GM12878 (cell line): ENCODE measurements around the gene ARHGEF7. TPM values are rescaled to one million over a fixed set of nuclear protein-coding genes. Genes with fewer than 3 reads are reported as not detected.

Experiments
- ATAC-seq: fragments of 200-7000 bp; cut with Tn5 transposase; 3 replicates; pipeline ENCODE4 v1.9.1; 2020; ENCODE audit warnings: mild to moderate bottlenecking, moderate library complexity
- BruUV-seq: library from RNA; stranded (reverse); fragments of 400-500 nt; replicated peaks from 2 replicates; lab custom pipeline; 2021; lab: Mats Ljungman, UMichigan
- CTCF ChIA-PET: fragments of 300-600 bp; sonication (Branson Sonifier 250); formaldehyde crosslinking; extraction: SDS; loops from one replicate; lab custom pipeline; 2021; ENCODE audit warnings: inconsistent platforms; lab: Yijun Ruan, JAX
- POLR2A ChIA-PET: fragments of 350-600 bp; formaldehyde crosslinking; extraction: SDS; loops from one replicate; lab custom pipeline; 2021; ENCODE audit warnings: inconsistent platforms; lab: Charles Lee
- RAD21 ChIA-PET: fragments of 300-600 bp; sonication (Branson Sonifier 250); formaldehyde crosslinking; loops from one replicate; lab custom pipeline; 2023; ENCODE audit warnings: antibody characterized with exemption; ENCODE audit not compliant: unreplicated experiment; lab: Charles Lee
- SMC1A ChIA-PET: fragments of 300-600 bp; sonication (Branson Sonifier 250); formaldehyde crosslinking; loops from one replicate; lab custom pipeline; 2023; ENCODE audit not compliant: unreplicated experiment, uncharacterized antibody; lab: Charles Lee
- DNase-seq: peaks from one replicate; pipeline ENCODE4 v3.0.0-alpha.2; 2011; ENCODE audit warnings: low read depth, low spot score
- FAIRE-seq: peaks from 3 replicates; lab custom pipeline; 2011; peaks lifted over from hg19 to GRCh38; lab: Jason Lieb, UNC
- H2AFZ ChIP-seq: 2 replicates; pipeline ENCODE4 v1.6.0; 2011; ENCODE audit warnings: low read depth, low read length, control low read depth; ENCODE audit not compliant: control insufficient read depth
- H3K27ac ChIP-seq: 2 replicates; pipeline ENCODE4 v1.5.1; 2011; ENCODE audit warnings: control low read depth; ENCODE audit not compliant: control insufficient read depth, insufficient read depth
- H3K27me3 ChIP-seq, 2 experiments: replicated peaks in 1 of 2; 2 replicates each; pipeline versions ENCODE4 v1.6.0 to v1.6.1; 2011; ENCODE audit warnings: low read length in 1 of 2; ENCODE audit not compliant: control insufficient read depth in 2 of 2, insufficient read depth in 2 of 2
- H3K36me3 ChIP-seq, 2 experiments: 2 replicates each; pipeline ENCODE4 v1.5.1; 2011; ENCODE audit warnings: low read length in 1 of 2; ENCODE audit not compliant: control insufficient read depth in 2 of 2, insufficient read depth in 2 of 2
- H3K4me1 ChIP-seq: 2 replicates; pipeline ENCODE4 v1.6.1; 2011; ENCODE audit warnings: mild to moderate bottlenecking, low read length, moderate library complexity, mixed read lengths; ENCODE audit not compliant: control insufficient read depth, insufficient read depth
- H3K4me2 ChIP-seq: 2 replicates; pipeline ENCODE4 v1.6.0; 2011; ENCODE audit warnings: control low read depth; ENCODE audit not compliant: control insufficient read depth, insufficient read depth
- H3K4me3 ChIP-seq: fragments of 200-600 bp; sonication (generic); 2 replicates; pipeline ENCODE4 v1.5.1; 2016
- H3K79me2 ChIP-seq: 2 replicates; pipeline ENCODE4 v1.6.0; 2011; ENCODE audit warnings: low read length; ENCODE audit not compliant: control insufficient read depth, insufficient read depth
- H3K9ac ChIP-seq: 2 replicates; pipeline ENCODE4 v1.8.0; 2011; ENCODE audit warnings: low read length, control low read depth, mixed read lengths; ENCODE audit not compliant: control insufficient read depth, insufficient read depth
- H3K9me3 ChIP-seq: replicated peaks from 3 replicates; pipeline ENCODE4 v1.5.1; 2011; ENCODE audit warnings: mild to moderate bottlenecking, low read length; ENCODE audit not compliant: control insufficient read depth, insufficient read depth
- H4K20me1 ChIP-seq: 2 replicates; pipeline ENCODE4 v1.6.0; 2011; ENCODE audit not compliant: control insufficient read depth, insufficient read depth
- CBFB ChIP-seq: IDR thresholded peaks from 2 replicates; pipeline ENCODE4 v1.6.1; 2016; ENCODE audit warnings: antibody characterized with exemption, low read depth
- CHD4 ChIP-seq: fragments of 200-600 bp; sonication (generic); IDR thresholded peaks from 2 replicates; pipeline ENCODE4 v1.6.1; 2016; ENCODE audit warnings: mild to moderate bottlenecking
- FOXK2 ChIP-seq: fragments of 450-650 bp; IDR thresholded peaks from 2 replicates; pipeline ENCODE4 v1.6.1; 2017; ENCODE audit warnings: mild to moderate bottlenecking, moderate library complexity
- HDGF ChIP-seq: fragments of 450-650 bp; IDR thresholded peaks from 2 replicates; pipeline ENCODE4 v1.6.1; 2016; ENCODE audit warnings: antibody characterized with exemption
- KAT2A ChIP-seq: conservative IDR thresholded peaks from 2 replicates; pipeline ENCODE4 v1.6.1; 2011; ENCODE audit warnings: low read depth, low read length; ENCODE audit not compliant: control insufficient read depth
- MTA3 ChIP-seq: IDR thresholded peaks from 2 replicates; pipeline ENCODE4 v1.6.1; 2012; ENCODE audit warnings: low read length, inconsistent platforms, borderline replicate concordance
- NR2F1 ChIP-seq: fragments of 450-650 bp; conservative IDR thresholded peaks from 2 replicates; pipeline ENCODE4 v1.6.1; 2017; ENCODE audit warnings: mild to moderate bottlenecking
- POU2F2 ChIP-seq: IDR thresholded peaks from 3 replicates; pipeline ENCODE4 v1.6.1; 2011; ENCODE audit warnings: low read depth, mild to moderate bottlenecking, low read length, borderline replicate concordance
- SMAD5 ChIP-seq: IDR thresholded peaks from 2 replicates; pipeline ENCODE4 v1.6.1; 2016; ENCODE audit warnings: antibody characterized with exemption, low read depth
- ZBED1 ChIP-seq: IDR thresholded peaks from 2 replicates; pipeline ENCODE4 v1.6.1; 2016; ENCODE audit warnings: borderline replicate concordance
- ZNF217 ChIP-seq: fragments of 450-650 bp; IDR thresholded peaks from 2 replicates; pipeline ENCODE4 v1.6.1; 2017; ENCODE audit warnings: antibody characterized with exemption, mild to moderate bottlenecking
- ZZZ3 ChIP-seq: IDR thresholded peaks from 2 replicates; pipeline ENCODE4 v1.6.1; 2011; ENCODE audit warnings: low read depth; ENCODE audit not compliant: control insufficient read depth, insufficient read length
- WGBS: methylation state at CpG from one replicate; pipeline ENCODE4 v1.1.6; 2016; ENCODE audit warnings: low lambda C conversion rate; ENCODE audit not compliant: insufficient replicate concordance, insufficient coverage; ENCODE audit errors: missing lambda C conversion rate; 5-methylcytosine and 5-hydroxymethylcytosine counted together
- in situ Hi-C: fragments of 300-500 bp; cut with MboI; formaldehyde crosslinking; loops from 9 replicates; pipeline ENCODE4 v1.14.3; 2018; ENCODE audit warnings: mixed read lengths
- intact Hi-C: fragments of 100-400 bp; cut with micrococcal nuclease; formaldehyde crosslinking; loops from one replicate; pipeline ENCODE4 v1.14.2; 2022; ENCODE audit not compliant: unreplicated experiment
- polyA plus RNA-seq, 11 experiments: library from polyadenylated mRNA; depleted of rRNA in 4 of 11; unstranded in 6 of 11; stranded (reverse) in 5 of 11; fragments of >200 nt; fragmentation: Nextera tagmentation in 4 of 11; fragmentation: Illumina TruSeq in 1 of 11; extraction: Ambion mirVana in 4 of 11; extraction: Trizol in 1 of 11; gene quantifications; 1 replicate in 1 of 11; 2 replicates in 10 of 11; pipeline versions ENCODE4 v1.2.1 to v1.2.3, GENCODE V29; 2011 to 2016; ENCODE audit warnings: inconsistent platforms in 2 of 11, missing spikeins in 2 of 11, low read depth in 1 of 11
- total RNA-seq, 4 experiments: library from RNA; depleted of rRNA in 3 of 4; stranded (reverse); fragments of >200 nt in 3 of 4; fragmentation: Illumina TruSeq in 1 of 4; extraction: Trizol in 1 of 4; gene quantifications; 2 replicates each; pipeline versions ENCODE4 v1.2.1 to v1.2.3, GENCODE V29; 2013 to 2021

Gene ARHGEF7
- total and polyA plus RNA-seq, 10 of the 15 experiments (the other 5 are each of a cell fraction or from before 2014, with no cell fraction given), result 4.7 to 65.5 (median 36.6) TPM

GRCh38 chr13:111139873-111140561 is 24.9 kb downstream of the ARHGEF7 start:
- Histone ChIP-seq H3K9ac (no peak overlapping the region), H3K9me3 (no peaks in the 10 kb centered on the region; the same call in 2 of the 3 replicates), H3K4me3 (no peak overlapping the region), H4K20me1 (no peaks in the 10 kb centered on the region), H3K36me3 (no peaks in the 10 kb centered on the region), H3K79me2 (no peaks in the 10 kb centered on the region), H3K4me1 (no peaks in the 10 kb centered on the region), H2AFZ (no peak overlapping the region), H3K27ac (no peak overlapping the region), H3K27me3 (peaks cover 2 to 4% of the 10 kb centered on the region in 2 experiments; a peak in 2 of 4 replicates), H3K4me2 (no peak overlapping the region)
- TF ChIP-seq NR2F1, result no peak
- no peak for TF ChIP-seq ZZZ3
- no peak for TF ChIP-seq HDGF
- TF ChIP-seq POU2F2, result no peak
- TF ChIP-seq CHD4, result no peak
- TF ChIP-seq ZBED1, result no peak
- intact Hi-C loops, result no loop called here
- FAIRE-seq (no peak), DNase-seq (no peak), ATAC-seq (no peak)
- RAD21 ChIA-PET, result no interaction called here
- BruUV-seq, result no TSS peak
- POLR2A ChIA-PET, result no interaction called here
- WGBS, result 32% methylated on average over 9 of the region's 9 CpGs
- CTCF ChIA-PET, result no interaction called here
- in situ Hi-C loops, result no loop called here
- SMC1A ChIA-PET, result no interaction called here

DNA sequence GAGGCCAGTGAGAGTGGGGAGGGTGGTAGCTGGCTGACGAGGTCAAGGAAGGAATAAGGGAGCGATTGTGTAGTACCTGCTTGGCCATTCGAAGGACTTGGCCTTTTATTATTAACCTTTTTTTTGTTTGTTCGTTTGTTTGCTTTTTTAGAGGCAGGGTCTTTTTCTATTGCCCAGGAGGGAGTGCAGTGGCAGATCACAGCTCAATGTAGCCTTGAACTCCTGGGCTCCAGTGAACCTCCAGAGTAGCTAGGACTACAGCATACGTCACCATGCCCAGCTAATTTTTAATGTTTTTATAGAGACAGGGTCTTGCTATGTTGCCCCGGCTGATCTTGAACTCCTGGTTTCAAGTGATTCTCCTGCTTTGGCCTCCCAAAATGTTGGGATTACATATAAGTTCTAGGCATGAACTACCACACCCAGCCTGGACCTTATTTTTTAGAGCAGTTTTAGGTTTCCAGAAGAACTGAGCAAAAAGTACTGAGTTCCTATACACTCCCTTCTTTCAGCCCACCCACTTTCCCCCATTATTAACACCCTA is 25.5 kb downstream of the ARHGEF7 start:
- SMC1A ChIA-PET, result no interaction called here
- Histone ChIP-seq H3K27ac (no peak overlapping the region), H3K9ac (no peak overlapping the region), H3K4me3 (no peak overlapping the region), H3K27me3 (peaks cover 2 to 4% of the 10 kb centered on the region in 2 experiments; a peak in 3 of 4 replicates), H2AFZ (no peak overlapping the region), H3K79me2 (no peaks in the 10 kb centered on the region), H3K9me3 (no peaks in the 10 kb centered on the region; the same call in 2 of the 3 replicates), H4K20me1 (no peaks in the 10 kb centered on the region), H3K36me3 (no peaks in the 10 kb centered on the region), H3K4me1 (no peaks in the 10 kb centered on the region), H3K4me2 (no peak overlapping the region)
- BruUV-seq, result no TSS peak
- CTCF ChIA-PET, result no interaction called here
- intact Hi-C loops, result no loop called here
- no peak for ATAC-seq
- POLR2A ChIA-PET, result no interaction called here
- FAIRE-seq, result no peak
- WGBS, result 67% methylated on average over 6 of the region's 6 CpGs
- RAD21 ChIA-PET, result no interaction called here
- DNase-seq, result no peak
- in situ Hi-C loops, result no loop called here
- TF ChIP-seq ZNF217, result no peak
- no peak for TF ChIP-seq FOXK2
- TF ChIP-seq CBFB, result no peak
- TF ChIP-seq SMAD5, result no peak
- no peak for TF ChIP-seq MTA3
- no peak for TF ChIP-seq KAT2A
